ENCODE data around the gene NUDT3. TPM values are rescaled to one million over a fixed set of nuclear protein-coding genes. Genes with fewer than 3 reads are reported as not detected.
"Not testable (repeated sequence)": the region's sequence is repeated elsewhere in the genome, so short reads cannot be mapped to it uniquely, and the experiment has no call there.

NUDT3 gene
- polyA plus RNA-seq, 1 donor: 29.6 TPM

DNA sequence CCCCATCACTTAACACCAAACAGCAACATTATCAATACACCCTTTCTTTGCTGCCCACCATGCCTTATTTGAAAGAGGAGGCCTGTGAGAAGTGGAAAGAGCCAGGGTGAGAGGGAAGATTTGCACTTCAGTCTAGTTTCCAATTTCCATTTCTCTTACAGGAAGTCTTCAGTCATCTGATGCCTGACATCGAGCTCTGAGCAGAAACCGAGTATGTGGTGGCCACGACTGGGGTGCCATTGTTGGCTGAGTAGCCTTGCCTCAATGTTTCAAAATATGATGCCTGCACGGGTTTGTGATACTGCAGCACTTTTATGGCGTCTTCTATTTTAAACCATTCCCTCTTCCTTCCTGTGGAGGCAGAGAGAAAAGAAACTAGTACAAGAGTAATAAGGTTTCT lies 103.9 kb downstream of the NUDT3 start:
- DNase-seq (ENCODE audit: low read depth): no peak

GRCh38 chr6:34285448-34286164 lies 106.9 kb downstream of the NUDT3 start:
- no peak for DNase-seq (ENCODE audit: low read depth)

- DNase-seq (ENCODE audit: low read depth): no peak
Measured at GRCh38 chr6:34284563-34285447, 107.7 kb downstream of the NUDT3 start.

DNA sequence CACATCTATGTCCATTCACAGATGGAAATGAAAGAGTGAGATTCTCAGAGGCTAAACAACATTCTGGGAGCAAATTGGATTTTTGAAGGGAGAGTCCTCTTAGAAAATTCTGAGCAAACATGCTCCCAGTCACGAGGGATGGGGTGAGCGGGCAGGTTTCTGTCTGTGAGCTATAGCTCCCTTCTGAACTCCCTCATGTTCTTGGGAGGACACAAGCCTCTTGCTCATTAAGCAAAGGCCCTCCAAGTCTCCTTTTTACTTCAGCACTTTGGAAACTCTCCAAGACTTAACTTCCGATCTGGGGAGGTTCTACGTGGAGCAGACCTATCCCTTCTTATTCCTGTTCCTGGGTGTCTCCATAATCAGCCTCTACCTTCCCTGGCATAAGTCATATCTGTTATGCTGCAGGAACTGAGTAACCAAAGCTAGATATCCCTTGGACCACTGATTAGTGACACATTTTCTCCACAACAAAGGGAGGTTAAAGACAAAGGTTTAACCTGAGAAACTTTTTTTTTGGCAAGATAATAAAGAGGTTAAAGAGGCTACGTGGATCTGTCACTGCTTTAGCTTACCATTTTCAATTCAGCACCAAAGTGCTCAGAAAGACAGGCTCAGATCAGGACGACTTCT lies 110.7 kb downstream of the NUDT3 start:
- DNase-seq (ENCODE audit: low read depth): no peak

DNA sequence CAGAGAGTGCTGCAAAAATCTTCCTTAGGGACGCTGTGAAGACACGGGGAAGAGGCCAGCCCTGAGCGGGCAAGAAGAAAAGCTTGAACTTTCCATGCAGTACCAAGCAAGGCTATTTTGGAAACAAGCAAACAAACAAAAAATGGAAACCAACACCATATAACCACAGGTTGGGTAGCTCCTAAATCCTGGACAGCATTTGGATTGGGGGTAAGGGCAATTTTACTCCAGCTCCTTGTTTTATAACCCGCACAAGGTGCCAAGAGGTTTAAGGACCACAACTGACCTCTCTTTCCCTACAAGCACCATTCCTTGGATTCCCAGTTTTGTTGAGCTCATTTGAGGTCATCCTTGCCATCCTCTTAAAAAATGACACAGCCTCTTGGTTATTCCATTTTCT lies 112.3 kb downstream of the NUDT3 start:
- DNase-seq (ENCODE audit: low read depth): no peak

DNA sequence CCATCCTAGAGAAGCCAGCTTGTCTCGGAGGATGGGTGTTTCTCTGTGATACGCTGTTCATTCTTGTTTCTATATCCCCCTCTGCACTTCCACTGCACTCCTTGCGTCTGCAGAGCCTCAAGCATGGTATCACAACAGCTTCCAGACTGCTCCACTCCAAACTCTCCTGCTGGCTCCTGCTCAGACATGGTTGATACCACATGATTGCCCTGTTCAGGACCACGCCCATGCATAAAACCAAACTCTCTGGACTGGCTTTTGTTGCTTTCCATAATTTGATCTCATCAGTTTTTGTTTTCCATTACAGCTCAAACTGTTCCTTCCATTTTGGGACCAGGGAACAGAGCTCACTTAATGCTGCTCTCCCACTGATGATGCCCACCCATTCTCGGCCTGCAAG lies 113.6 kb downstream of the NUDT3 start:
- DNase-seq (ENCODE audit: low read depth): no peak

- DNase-seq (ENCODE audit: low read depth): no peak
Measured at GRCh38 chr6:34277763-34278112, 114.7 kb downstream of the NUDT3 start.

- DNase-seq (ENCODE audit: low read depth): no peak
Measured at GRCh38 chr6:34276881-34277762, 115.3 kb downstream of the NUDT3 start.

GRCh38 chr6:34276191-34276590 lies 116.3 kb downstream of the NUDT3 start:
- DNase-seq (ENCODE audit: low read depth): no peak

- no peak for DNase-seq (ENCODE audit: low read depth)
Measured at GRCh38 chr6:34275128-34275804, 117.2 kb downstream of the NUDT3 start.

GRCh38 chr6:34274129-34274528 lies 118.3 kb downstream of the NUDT3 start:
- DNase-seq (ENCODE audit: low read depth): no peak

GRCh38 chr6:34273242-34273805 lies 119.1 kb downstream of the NUDT3 start:
- DNase-seq (ENCODE audit: low read depth): no peak

GRCh38 chr6:34272013-34272926 lies 120.2 kb downstream of the NUDT3 start:
- no peak for DNase-seq (ENCODE audit: low read depth)

- not testable (repeated sequence) for DNase-seq (ENCODE audit: low read depth)
Measured at GRCh38 chr6:34269658-34270341, 122.7 kb downstream of the NUDT3 start.

DNA sequence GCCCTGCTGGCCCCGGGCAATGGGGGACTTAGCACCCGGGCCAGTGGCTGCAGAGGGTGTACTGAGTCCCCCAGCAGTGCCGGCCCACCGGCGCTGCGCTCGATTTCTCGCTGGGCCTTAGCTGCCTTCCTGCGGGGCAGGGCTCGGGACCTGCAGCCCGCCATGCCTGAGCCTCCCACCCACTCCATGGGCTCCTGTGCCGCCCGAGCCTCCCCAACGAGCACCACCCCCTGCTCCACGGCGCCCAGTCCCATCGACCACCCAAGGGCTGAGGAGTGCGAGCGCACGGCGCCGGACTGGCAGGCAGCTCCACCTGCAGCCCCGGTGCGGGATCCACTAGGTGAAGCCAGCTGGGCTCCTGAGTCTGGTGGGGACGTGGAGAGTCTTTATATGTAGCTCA lies 123.3 kb downstream of the NUDT3 start:
- DNase-seq (ENCODE audit: low read depth): not testable (repeated sequence)

DNA sequence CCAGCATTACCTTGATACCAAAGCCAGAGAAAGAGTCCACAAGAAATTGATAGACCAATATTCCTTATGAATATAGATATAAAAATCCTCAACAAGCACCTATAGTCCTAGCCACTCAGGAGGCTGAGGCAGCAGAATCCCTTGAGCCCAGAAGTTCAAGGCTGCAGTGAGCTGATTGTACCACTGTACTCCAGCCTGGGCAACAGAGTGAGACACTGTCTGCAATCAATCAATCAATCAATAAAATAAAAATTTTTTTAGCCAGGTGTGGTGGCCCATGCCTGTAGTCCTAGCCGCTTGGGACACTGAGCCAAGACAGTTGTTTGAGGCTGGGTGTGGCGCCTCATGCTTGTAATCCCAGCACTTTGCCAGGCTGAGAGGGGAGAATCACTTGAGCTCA lies 124.7 kb downstream of the NUDT3 start:
- DNase-seq (ENCODE audit: low read depth): no peak

- not testable (repeated sequence) for DNase-seq (ENCODE audit: low read depth)
Measured at GRCh38 chr6:34263484-34263883, 129.0 kb downstream of the NUDT3 start.

DNA sequence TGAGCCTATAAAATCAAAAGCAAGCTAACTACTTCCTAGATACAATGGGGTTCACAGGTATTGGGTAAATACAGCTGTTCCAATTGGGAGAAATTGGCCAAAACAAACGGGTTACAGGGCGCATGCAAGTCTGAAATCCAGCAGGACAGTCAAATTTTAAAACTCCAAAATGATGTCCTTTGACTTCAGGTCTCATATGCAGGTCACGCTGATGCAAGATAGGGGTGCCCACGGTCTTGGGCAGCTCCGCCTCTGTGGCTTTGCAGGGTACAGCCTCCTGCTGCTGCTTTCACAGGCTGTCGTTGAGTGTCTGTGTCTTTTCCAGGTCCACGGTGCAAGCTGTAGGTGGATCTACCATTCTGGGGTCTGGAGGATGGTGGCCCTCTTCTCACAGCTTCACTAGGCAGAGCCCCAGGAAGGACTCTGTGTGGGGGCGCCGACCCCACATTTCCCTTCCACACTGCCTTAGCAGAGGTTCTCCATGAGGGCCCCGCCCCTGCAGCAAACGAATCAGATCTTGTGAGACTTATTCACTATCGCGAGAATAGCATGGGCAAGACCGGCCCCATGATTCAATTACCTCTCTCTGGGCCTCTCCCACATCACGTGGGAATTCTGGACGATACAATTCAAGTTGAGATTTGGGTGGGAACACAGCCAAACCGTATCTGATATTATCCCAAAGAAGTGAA lies 131.7 kb downstream of the NUDT3 start:
- DNase-seq (ENCODE audit: low read depth): no peak

Data from forelimb muscle (tissue), 1 donor.